IMR-90 (cell line): ENCODE measurements around the gene MTA1. TPM values are rescaled to one million over a fixed set of nuclear protein-coding genes. Genes with fewer than 3 reads are reported as not detected.

Source experiments
- ATAC-seq: fragments of 200-7000 bp; cut with Tn5 transposase; 2 replicates; pipeline ENCODE4 v1.9.1; 2020; ENCODE audit warnings: low read depth, mild to moderate bottlenecking, moderate library complexity
- BruUV-seq: library from RNA; stranded (reverse); fragments of 400-500 nt; replicated peaks from 2 replicates; lab custom pipeline; 2021; lab: Mats Ljungman, UMichigan
- CTCF ChIA-PET: fragments of 300-600 bp; formaldehyde crosslinking; extraction: SDS; loops from one replicate; lab custom pipeline; 2021; ENCODE audit warnings: antibody characterized with exemption; lab: Yijun Ruan, JAX
- POLR2A ChIA-PET: fragments of 300-600 bp; sonication (Branson Sonifier 250); formaldehyde crosslinking; loops from one replicate; lab custom pipeline; 2022; ENCODE audit warnings: antibody characterized with exemption; ENCODE audit not compliant: unreplicated experiment; lab: Charles Lee
- DNase-seq: peaks from one replicate; pipeline ENCODE4 v3.0.0; 2013
- H2AFZ ChIP-seq: replicated peaks from 2 replicates; pipeline ENCODE3; 2013; ENCODE audit warnings: low read length, mild to moderate bottlenecking; ENCODE audit not compliant: poor library complexity
- H2AK5ac ChIP-seq: 2 replicates; pipeline ENCODE4 v1.6.1; 2013; ENCODE audit warnings: low read depth, low read length, inconsistent platforms
- H2AK9ac ChIP-seq: replicated peaks from 2 replicates; pipeline ENCODE3; 2013; ENCODE audit warnings: mild to moderate bottlenecking, low read depth, low read length, moderate library complexity; ENCODE audit not compliant: poor library complexity
- H2BK120ac ChIP-seq: 2 replicates; pipeline ENCODE4 v1.6.1; 2013; ENCODE audit warnings: low read depth, low read length, inconsistent platforms
- H2BK15ac ChIP-seq: 3 replicates; pipeline ENCODE4 v1.6.1; 2013; ENCODE audit warnings: low read depth, low read length, inconsistent platforms
- H2BK20ac ChIP-seq: 2 replicates; pipeline ENCODE4 v1.6.1; 2013; ENCODE audit warnings: low read depth, mild to moderate bottlenecking, inconsistent platforms, low read length, moderate library complexity
- H2BK5ac ChIP-seq: 2 replicates; pipeline ENCODE4 v1.6.1; 2013; ENCODE audit warnings: mild to moderate bottlenecking, low read depth, low read length, inconsistent platforms; ENCODE audit not compliant: poor library complexity, severe bottlenecking
- H3K14ac ChIP-seq: replicated peaks from 2 replicates; pipeline ENCODE4 v1.6.1; 2013; ENCODE audit warnings: low read depth, low read length, inconsistent platforms
- H3K18ac ChIP-seq: 2 replicates; pipeline ENCODE4 v1.6.1; 2013; ENCODE audit warnings: low read depth, low read length, control low read depth
- H3K23ac ChIP-seq: 2 replicates; pipeline ENCODE4 v1.6.1; 2013; ENCODE audit warnings: low read depth, low read length, inconsistent platforms
- H3K27ac ChIP-seq: 2 replicates; pipeline ENCODE4 v1.5.1; 2013; ENCODE audit warnings: mild to moderate bottlenecking, control low read depth, low read length; ENCODE audit not compliant: insufficient read depth
- H3K27me3 ChIP-seq: 2 replicates; pipeline ENCODE4 v1.6.1; 2013; ENCODE audit warnings: low read length; ENCODE audit not compliant: control insufficient read depth, insufficient read depth
- H3K36me3 ChIP-seq: 2 replicates; pipeline ENCODE4 v1.6.1; 2013; ENCODE audit warnings: low read length, mixed read lengths; ENCODE audit not compliant: control insufficient read depth, insufficient read depth
- H3K4ac ChIP-seq: 2 replicates; pipeline ENCODE4 v1.6.1; 2013; ENCODE audit warnings: low read depth, low read length, inconsistent platforms
- H3K4me1 ChIP-seq: 2 replicates; pipeline ENCODE4 v1.6.1; 2013; ENCODE audit warnings: low read length, mixed read lengths; ENCODE audit not compliant: control insufficient read depth, insufficient read depth
- H3K4me2 ChIP-seq: 2 replicates; pipeline ENCODE4 v1.6.1; 2013; ENCODE audit warnings: low read depth, mild to moderate bottlenecking, control low read depth, low read length, moderate library complexity
- H3K4me3 ChIP-seq: 2 replicates; pipeline ENCODE4 v1.5.1; 2013; ENCODE audit warnings: low read depth, mild to moderate bottlenecking, control low read depth, low read length, moderate library complexity; ENCODE audit not compliant: insufficient read depth
- H3K56ac ChIP-seq: 2 replicates; pipeline ENCODE4 v1.6.1; 2013; ENCODE audit warnings: low read length, inconsistent platforms; ENCODE audit not compliant: insufficient read depth; ENCODE audit errors: extremely low read depth
- H3K79me1 ChIP-seq, 2 experiments: 2 replicates each; pipeline ENCODE4 v1.6.1; 2013; ENCODE audit warnings: low read length in 2 of 2, inconsistent platforms in 1 of 2, low read depth in 1 of 2
- H3K9ac ChIP-seq: 2 replicates; pipeline ENCODE4 v1.6.1; 2013; ENCODE audit warnings: low read depth, low read length, control low read depth
- H3K9me1 ChIP-seq: 2 replicates; pipeline ENCODE4 v1.6.1; 2013; ENCODE audit warnings: low read length, inconsistent platforms; ENCODE audit not compliant: insufficient read depth
- H3K9me3 ChIP-seq: 2 replicates; pipeline ENCODE4 v1.6.1; 2013; ENCODE audit warnings: low read length; ENCODE audit not compliant: control insufficient read depth, insufficient read depth
- H4K20me1 ChIP-seq: 2 replicates; pipeline ENCODE4 v1.6.1; 2013; ENCODE audit warnings: low read length, inconsistent platforms; ENCODE audit not compliant: insufficient read depth
- H4K5ac ChIP-seq: 2 replicates; pipeline ENCODE4 v1.6.1; 2013; ENCODE audit warnings: mild to moderate bottlenecking, low read depth, low read length, control low read depth
- H4K8ac ChIP-seq, 2 experiments: 2 replicates each; pipeline ENCODE4 v1.6.1; 2013; ENCODE audit warnings: low read depth in 2 of 2, low read length in 2 of 2, control low read depth in 1 of 2, inconsistent platforms in 1 of 2
- H4K91ac ChIP-seq: 2 replicates; pipeline ENCODE4 v1.6.1; 2013; ENCODE audit warnings: low read depth, low read length, inconsistent platforms; ENCODE audit not compliant: insufficient read depth
- BHLHE40 ChIP-seq: fragments of 150-350 bp; IDR thresholded peaks from 2 replicates; pipeline ENCODE4 v1.6.1; 2016; ENCODE audit warnings: mild to moderate bottlenecking, low read depth, low read length
- CEBPB ChIP-seq: IDR thresholded peaks from 2 replicates; pipeline ENCODE4 v1.6.1; 2012; ENCODE audit warnings: low read depth, low read length, improper control_type of control experiment
- CHD1 ChIP-seq: IDR thresholded peaks from 2 replicates; pipeline ENCODE4 v1.6.1; 2012; ENCODE audit warnings: low read depth, low read length, improper control_type of control experiment
- CTCF ChIP-seq: conservative IDR thresholded peaks from 2 replicates; pipeline ENCODE4 v1.5.1; 2012; ENCODE audit warnings: mild to moderate bottlenecking, low read depth, low read length, improper control_type of control experiment
- FOS ChIP-seq: fragments of 150-350 bp; IDR thresholded peaks from 2 replicates; pipeline ENCODE4 v1.6.1; 2016; ENCODE audit warnings: low read depth, low read length
- MAFK ChIP-seq: IDR thresholded peaks from 2 replicates; pipeline ENCODE4 v1.6.1; 2012; ENCODE audit warnings: low read depth, low read length, improper control_type of control experiment
- MAZ ChIP-seq: IDR thresholded peaks from 2 replicates; pipeline ENCODE4 v1.6.1; 2012; ENCODE audit warnings: low read depth, mild to moderate bottlenecking, low read length, improper control_type of control experiment, moderate library complexity, borderline replicate concordance
- MXI1 ChIP-seq: IDR thresholded peaks from 2 replicates; pipeline ENCODE4 v1.6.1; 2012; ENCODE audit warnings: low read depth, mild to moderate bottlenecking, low read length, moderate library complexity, borderline replicate concordance
- NFE2L2 ChIP-seq: fragments of 150-350 bp; IDR thresholded peaks from 2 replicates; pipeline ENCODE4 v1.6.1; 2016; ENCODE audit warnings: low read depth, mild to moderate bottlenecking, low read length
- RCOR1 ChIP-seq: IDR thresholded peaks from 2 replicates; pipeline ENCODE4 v1.6.1; 2012; ENCODE audit warnings: mild to moderate bottlenecking, low read length, improper control_type of control experiment; ENCODE audit not compliant: insufficient replicate concordance
- RFX5 ChIP-seq: IDR thresholded peaks from 2 replicates; pipeline ENCODE4 v1.8.0; 2012; ENCODE audit warnings: low read depth, mild to moderate bottlenecking, low read length, moderate library complexity
- SMC3 ChIP-seq: fragments of 150-350 bp; IDR thresholded peaks from 2 replicates; pipeline ENCODE4 v1.6.1; 2016; ENCODE audit warnings: low read depth, mild to moderate bottlenecking, antibody characterized with exemption, low read length, moderate library complexity
- WGBS, 2 experiments: methylation state at CpG; one replicate each; pipeline versions ENCODE4 v1.1.5 to v1.1.7; 2013; ENCODE audit warnings: missing lambda C conversion rate in 2 of 2; ENCODE audit not compliant: insufficient read length in 1 of 2; ENCODE audit errors: extremely low coverage in 2 of 2; 5-methylcytosine and 5-hydroxymethylcytosine counted together
- dilution Hi-C: fragments of 300-500 bp; cut with HindIII; formaldehyde crosslinking; loops from one replicate; pipeline ENCODE4 v1.14.3; 2018; ENCODE audit warnings: low sequenced_read_pairs; ENCODE audit not compliant: unreplicated experiment
- in situ Hi-C: fragments of 300-500 bp; cut with MboI; formaldehyde crosslinking; loops from 3 replicates; pipeline ENCODE4 v1.14.3; 2019; ENCODE audit warnings: low sequenced_read_pairs, inconsistent platforms, mixed read lengths
- intact Hi-C: fragments of 100-400 bp; cut with micrococcal nuclease; formaldehyde crosslinking; loops from 2 replicates; pipeline ENCODE4 v1.10.0; 2022
- polyA plus RNA-seq, 3 experiments: library from polyadenylated mRNA; depleted of rRNA; stranded (reverse); fragments of >200 nt; gene quantifications; 2 replicates each; pipeline ENCODE4 v1.2.3, GENCODE V29; 2012; ENCODE audit warnings: low replicate concordance in 1 of 3
- total RNA-seq: library from RNA; depleted of rRNA; stranded (reverse); fragments of >200 nt; gene quantifications from 2 replicates; pipeline ENCODE4 v1.2.3, GENCODE V29; 2012
- TF ChIP-seq, protein P1 (sequence below): fragments of 150-350 bp; IDR thresholded peaks from 2 replicates; pipeline ENCODE4 v1.6.1; 2017; ENCODE audit warnings: mild to moderate bottlenecking, antibody characterized with exemption, low read length, low read depth
- TF ChIP-seq, protein P2 (sequence below): fragments of 150-350 bp; IDR thresholded peaks from 2 replicates; pipeline ENCODE4 v1.6.1; 2016; ENCODE audit warnings: low read depth, mild to moderate bottlenecking, low read length, moderate library complexity, borderline replicate concordance

The MTA1 gene
- total and polyA plus RNA-seq, 2 of the 4 experiments (the other 2 are of a cell fraction): 21.5 to 61.6 TPM

- H2BK15ac ChIP-seq: no peak overlapping the region
- H3K18ac ChIP-seq: no peak overlapping the region
- no peak for ATAC-seq
- H3K9ac ChIP-seq: no peak overlapping the region
- H3K4me3 ChIP-seq: no peak overlapping the region
- no peak overlapping the region for H2AK5ac ChIP-seq
- in situ Hi-C loops: no loop called here
- no peak overlapping the region for H2AK9ac ChIP-seq
- no peak overlapping the region for H3K14ac ChIP-seq
- no peak overlapping the region for H4K8ac ChIP-seq
- dilution Hi-C loops: no loop called here
- no peak overlapping the region for H3K4ac ChIP-seq
- no peak overlapping the region for H2BK120ac ChIP-seq
- H3K9me3 ChIP-seq: no peaks in the 10 kb centered on the region
- H2AFZ ChIP-seq: no peak overlapping the region
- no peaks in the 10 kb centered on the region for H3K4me1 ChIP-seq
- no peak for DNase-seq
- WGBS, 2 experiments: 89% methylated on average over 3 of the region's 26 CpGs; no CpG with 5 or more reads in 1 of the 2 experiments
- H3K36me3 ChIP-seq: peaks cover 27% of the 10 kb centered on the region
- peaks cover 5 to 41% of the 10 kb centered on the region in 2 experiments; a peak in 3 of 4 replicates for H3K79me1 ChIP-seq
- no peak overlapping the region for H2BK20ac ChIP-seq
- H4K20me1 ChIP-seq: peaks cover 31% of the 10 kb centered on the region
- no peak overlapping the region for H3K4me2 ChIP-seq
- H3K27ac ChIP-seq: no peak overlapping the region
- H3K23ac ChIP-seq: no peak overlapping the region
- BruUV-seq: no TSS peak
- H4K5ac ChIP-seq: no peak overlapping the region
- H3K27me3 ChIP-seq: no peaks in the 10 kb centered on the region
- ChIA-PET POLR2A (no interaction called here), CTCF (no interaction called here)
- H3K9me1 ChIP-seq: no peaks in the 10 kb centered on the region
- H4K91ac ChIP-seq: no peak overlapping the region
- no peak overlapping the region for H3K56ac ChIP-seq
- no peak overlapping the region for H2BK5ac ChIP-seq
- intact Hi-C loops: no loop called here
- TF ChIP-seq BHLHE40 (no peak), RCOR1 (no peak), CHD1 (no peak), MXI1 (no peak), FOS (no peak), RFX5 (no peak), SMC3 (no peak), CEBPB (no peak), CTCF (no peak), MAZ (no peak), NFE2L2 (no peak), MAFK (no peak)
- TF ChIP-seq, protein P1, sequence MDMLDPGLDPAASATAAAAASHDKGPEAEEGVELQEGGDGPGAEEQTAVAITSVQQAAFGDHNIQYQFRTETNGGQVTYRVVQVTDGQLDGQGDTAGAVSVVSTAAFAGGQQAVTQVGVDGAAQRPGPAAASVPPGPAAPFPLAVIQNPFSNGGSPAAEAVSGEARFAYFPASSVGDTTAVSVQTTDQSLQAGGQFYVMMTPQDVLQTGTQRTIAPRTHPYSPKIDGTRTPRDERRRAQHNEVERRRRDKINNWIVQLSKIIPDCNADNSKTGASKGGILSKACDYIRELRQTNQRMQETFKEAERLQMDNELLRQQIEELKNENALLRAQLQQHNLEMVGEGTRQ: no peak
- TF ChIP-seq, protein P2, sequence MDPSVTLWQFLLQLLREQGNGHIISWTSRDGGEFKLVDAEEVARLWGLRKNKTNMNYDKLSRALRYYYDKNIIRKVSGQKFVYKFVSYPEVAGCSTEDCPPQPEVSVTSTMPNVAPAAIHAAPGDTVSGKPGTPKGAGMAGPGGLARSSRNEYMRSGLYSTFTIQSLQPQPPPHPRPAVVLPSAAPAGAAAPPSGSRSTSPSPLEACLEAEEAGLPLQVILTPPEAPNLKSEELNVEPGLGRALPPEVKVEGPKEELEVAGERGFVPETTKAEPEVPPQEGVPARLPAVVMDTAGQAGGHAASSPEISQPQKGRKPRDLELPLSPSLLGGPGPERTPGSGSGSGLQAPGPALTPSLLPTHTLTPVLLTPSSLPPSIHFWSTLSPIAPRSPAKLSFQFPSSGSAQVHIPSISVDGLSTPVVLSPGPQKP: no peak
Measured at GRCh38 chr14:105445901-105446845, 26.5 kb downstream of the MTA1 start.
